Anterior cingulate cortex (tissue), 58 donors: ENCODE measurements around the gene DUOX2.
"Not testable (repeated sequence)": the region's sequence is repeated elsewhere in the genome, so short reads cannot be mapped to it uniquely, and the experiment has no call there.

Experiments used
- DNase-seq, 58 donors: peaks; one replicate each; lab custom pipeline; 2025; lab: John Stamatoyannopoulos, UW

Gene DUOX2

DNA sequence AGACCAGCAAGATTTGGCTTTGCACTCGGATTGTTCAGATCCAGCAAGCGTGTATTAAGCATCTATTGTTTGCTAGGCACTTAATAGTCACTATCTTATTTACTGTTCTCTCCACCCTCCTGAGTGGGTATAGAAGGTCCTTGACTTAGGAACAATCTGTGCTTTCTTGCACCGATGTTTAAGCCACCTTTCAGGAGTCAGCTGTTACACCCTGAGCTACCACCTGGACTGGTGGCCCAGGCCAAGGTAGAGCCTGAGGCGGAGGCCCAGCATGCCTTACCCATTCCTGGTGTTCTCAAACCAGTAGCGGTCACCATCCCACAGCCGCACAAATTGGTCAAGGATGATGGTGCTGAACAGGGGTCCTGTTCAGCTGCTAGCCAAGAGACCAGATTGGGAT is 25.8 kb upstream of the DUOX2 start:
- no peak for DNase-seq

DNA sequence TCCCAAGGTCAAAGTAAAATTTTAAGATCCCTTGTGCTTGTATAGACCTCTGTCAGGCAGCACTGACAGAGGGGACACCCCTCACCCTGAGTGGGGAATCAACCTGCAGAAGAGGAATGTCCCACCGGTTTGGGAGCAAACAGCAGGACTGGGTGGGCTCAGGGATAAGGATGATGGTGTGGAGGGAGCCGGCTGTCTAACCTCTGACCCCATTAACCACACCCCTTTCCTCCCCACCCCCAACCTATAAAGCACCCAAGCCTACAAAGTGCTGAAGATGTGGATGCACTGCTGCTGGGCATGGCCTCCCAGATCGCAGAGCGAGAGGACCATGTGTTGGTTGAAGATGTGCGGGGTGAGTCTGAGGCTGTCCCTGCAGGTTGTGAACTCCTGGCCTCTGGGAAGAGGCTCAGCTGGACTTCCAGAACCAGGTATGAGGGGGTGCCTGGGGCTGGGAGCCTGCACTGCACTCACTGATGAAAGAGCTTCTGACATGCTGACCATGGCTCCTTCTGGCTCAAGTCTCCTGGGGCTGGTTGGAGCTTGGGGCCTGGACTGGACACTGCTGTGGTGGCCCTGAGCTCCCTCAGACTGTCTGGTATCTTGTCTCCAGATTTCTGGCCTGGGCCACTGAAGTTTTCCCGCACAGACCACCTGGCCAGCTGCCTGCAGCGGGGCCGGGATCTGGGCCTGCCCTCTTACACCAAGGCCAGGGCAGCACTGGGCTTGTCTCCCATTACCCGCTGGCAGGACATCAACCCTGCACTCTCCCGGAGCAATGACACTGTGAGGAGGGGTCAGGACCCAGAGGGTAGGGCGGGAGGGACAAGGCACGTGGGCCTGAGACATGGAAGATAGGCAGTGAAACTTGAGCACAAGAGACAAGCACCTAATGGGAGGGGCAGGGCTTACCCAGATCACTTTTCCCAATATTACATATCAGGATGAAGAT is 25.1 kb upstream of the DUOX2 start:
- DNase-seq, result no peak

DNA sequence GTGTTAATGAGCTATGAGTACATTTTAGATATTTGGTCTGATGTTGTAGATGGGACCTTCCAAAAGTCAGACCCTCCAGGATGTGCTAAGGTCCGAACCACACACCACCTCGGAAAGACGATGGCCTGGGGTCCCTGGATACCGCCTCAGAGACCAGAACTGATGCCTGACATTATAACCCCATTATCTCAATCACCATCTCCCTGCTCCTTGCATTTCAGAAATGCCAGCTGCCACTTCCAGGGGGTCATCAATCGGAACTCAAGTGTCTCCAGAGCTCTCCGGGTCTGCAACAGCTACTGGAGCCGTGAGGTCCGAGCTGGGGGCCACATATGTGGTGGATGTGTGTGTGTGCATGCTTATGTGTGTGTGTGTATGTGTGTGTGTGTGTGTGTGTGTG is 23.7 kb upstream of the DUOX2 start:
- DNase-seq, result no peak

DNA sequence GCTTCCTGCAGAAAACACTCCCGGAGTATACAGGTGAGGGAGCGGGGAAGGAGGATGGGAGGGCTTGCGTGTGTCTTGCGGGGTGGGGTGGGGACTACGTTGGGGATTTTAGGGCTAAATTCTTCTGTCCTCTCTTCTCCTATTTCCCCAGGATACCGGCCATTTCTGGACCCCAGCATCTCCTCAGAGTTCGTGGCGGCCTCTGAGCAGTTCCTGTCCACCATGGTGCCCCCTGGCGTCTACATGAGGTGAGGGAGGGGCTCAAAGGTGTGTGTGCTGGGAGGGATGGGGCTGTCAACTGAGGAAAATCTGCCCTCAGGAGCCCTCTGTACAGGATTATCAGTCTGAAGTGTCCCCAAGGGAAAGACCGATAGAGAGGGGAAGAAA is 22.4 kb upstream of the DUOX2 start:
- no peak for DNase-seq

DNA sequence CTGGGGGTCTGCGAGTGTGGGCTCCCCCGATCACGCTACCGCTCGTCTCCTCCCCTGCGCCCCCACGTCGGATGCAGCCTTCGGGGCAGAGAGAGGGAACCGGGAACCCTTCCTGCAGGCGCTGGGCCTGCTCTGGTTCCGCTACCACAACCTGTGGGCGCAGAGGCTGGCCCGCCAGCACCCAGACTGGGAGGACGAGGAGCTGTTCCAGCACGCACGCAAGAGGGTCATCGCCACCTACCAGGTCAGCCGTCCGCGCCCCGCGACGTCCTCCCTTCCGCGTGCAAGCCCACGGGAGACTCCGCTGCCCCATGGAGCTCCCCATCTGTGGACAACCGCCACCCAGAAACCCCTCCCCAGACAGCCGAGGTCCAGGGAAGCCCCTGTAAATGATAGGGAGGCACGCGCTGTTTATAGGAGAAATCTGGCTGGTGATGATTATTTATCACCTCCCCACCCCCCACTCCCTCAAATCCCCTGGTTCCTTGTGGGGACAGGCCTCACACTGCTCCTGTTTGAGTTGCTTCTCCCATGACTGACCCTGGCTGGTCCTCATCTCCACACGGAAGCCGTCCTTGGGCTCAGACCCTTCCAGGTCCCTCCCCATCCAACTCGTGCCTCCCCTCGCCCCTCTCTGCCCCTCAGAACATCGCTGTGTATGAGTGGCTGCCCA is 21.9 kb upstream of the DUOX2 start:
- DNase-seq, result not testable (repeated sequence)

GRCh38 chr15:45134682-45135604 is 21.0 kb upstream of the DUOX2 start:
- DNase-seq, result peak in 1 of 58 donors; percentile 2

DNA sequence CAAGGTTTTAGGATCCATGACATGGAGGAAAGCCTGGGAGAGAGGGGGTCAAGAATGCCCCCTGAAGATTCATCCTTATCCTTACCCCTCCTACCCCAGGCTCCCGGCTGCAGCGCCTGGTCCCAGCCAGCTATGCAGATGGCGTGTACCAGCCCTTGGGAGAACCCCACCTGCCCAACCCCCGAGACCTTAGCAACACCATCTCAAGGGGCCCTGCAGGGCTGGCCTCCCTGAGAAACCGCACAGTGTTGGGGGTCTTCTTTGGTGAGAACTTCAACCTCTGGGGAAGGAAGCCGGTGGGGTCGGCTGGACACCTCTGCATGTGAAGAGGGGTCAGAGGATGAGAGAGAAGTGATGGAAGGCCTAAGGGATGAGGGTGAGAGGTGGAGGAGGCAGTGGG is 20.1 kb upstream of the DUOX2 start:
- no peak for DNase-seq

- DNase-seq, result no peak
These were observed 19.6 kb upstream of the DUOX2 start for GRCh38 chr15:45133561-45133920.

DNA sequence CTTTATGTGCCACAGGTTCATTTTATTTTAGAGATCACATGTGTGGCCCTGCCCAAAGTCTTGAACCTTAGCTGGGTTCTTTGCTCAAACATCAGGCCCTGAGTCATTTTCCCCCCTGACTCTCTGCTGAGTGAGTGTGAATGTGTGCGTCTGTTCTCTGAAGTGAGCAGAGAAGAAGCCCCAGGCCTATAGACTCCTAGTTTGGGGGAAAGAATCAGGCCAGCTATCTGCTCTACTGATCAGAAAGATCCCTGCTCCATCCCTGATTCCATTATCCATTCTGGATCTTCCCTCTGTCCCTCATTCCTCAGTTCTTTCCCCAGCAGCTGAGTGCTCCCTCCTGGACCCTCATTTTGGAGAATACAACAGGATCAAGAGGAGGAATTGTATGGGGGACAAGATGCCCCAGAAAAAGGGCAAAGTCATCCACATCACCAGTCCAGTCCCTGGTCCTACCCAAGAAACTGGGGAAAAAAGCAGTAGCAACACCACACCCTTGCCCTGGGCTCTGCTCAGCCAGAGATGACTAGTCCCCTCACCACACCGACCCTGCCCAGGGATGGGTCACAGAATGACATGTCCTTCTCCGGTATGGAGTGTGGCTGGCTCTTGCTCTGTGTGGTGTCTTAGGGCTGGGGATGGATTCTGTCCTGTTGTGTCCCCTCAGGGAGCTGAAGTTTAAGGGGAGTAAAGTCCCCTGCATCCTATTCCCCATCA is 19.0 kb upstream of the DUOX2 start:
- DNase-seq, result no peak

- no peak for DNase-seq
These were observed 17.5 kb upstream of the DUOX2 start for GRCh38 chr15:45131510-45131909.

DNA sequence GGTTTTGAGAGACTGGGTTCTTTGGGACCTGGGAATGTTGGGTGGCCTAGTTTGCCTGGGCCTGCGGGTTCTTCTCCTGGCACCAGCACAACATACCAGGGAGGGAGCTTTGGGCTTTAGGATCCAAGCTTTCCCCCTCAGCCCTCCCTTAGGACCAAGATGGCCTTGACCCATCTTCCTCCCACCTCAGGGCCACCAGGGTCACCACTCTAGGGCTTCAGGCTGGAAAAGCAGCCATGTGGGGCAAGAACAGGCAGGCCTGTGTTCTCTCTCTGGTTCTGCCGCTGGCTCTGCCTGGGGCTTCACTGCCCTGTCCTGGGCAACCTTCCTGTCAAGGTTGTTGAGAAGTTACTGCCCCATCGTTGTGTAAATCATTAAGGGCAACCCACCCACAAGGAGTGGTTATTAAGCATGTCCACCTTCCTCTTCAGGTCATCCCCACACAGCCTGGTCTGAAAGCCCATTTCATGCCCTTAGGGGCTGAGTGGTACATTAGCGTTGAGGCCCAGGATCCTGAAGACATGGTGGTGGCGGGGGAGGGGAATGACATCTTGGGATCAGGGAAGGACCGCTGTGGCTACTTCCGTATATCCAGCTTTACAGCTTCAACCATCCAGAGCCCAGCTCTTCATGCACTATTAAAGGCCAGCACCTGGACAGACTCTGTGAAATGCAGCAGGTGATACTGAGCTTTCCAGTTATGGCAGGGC is 16.5 kb upstream of the DUOX2 start:
- no peak for DNase-seq

DNA sequence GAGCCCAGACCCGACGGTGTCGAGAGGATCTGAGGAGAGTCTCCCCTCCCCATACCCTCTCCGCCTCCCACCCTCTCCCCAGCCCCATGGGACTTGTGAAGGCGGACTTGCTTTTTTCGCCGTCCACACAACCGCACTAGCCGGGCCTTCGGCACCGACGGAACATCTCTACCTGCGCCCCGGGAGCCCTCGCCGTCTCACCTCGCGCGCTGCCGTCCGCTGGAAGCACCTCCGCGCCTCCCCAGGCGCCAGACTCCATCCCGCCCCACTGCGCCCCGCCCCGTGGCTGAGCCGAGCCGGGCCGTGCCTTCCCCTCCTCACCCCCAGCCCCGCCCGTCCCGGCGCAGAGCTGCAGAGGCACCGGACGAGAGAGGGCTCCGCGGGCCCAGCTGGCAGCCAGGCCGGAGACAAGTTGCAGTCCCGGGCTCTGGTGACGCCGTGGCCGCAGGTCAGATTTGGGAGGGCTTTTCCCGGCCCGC is 15.7 kb upstream of the DUOX2 start, which contains the start of the genes DUOX1 and DUOXA1:
DUOX1 (plus strand) TSS at position 344 of the 479 bp plus-strand sequence. CDS start 1,973 bp downstream, outside the sequence.
DUOXA1 (minus strand) TSS at position 229 of the 479 bp plus-strand sequence. CDS start 6,865 bp downstream, outside the sequence.
- peak in 6 of 58 donors; percentile 10 to 23 (median 14) for DNase-seq

DNA sequence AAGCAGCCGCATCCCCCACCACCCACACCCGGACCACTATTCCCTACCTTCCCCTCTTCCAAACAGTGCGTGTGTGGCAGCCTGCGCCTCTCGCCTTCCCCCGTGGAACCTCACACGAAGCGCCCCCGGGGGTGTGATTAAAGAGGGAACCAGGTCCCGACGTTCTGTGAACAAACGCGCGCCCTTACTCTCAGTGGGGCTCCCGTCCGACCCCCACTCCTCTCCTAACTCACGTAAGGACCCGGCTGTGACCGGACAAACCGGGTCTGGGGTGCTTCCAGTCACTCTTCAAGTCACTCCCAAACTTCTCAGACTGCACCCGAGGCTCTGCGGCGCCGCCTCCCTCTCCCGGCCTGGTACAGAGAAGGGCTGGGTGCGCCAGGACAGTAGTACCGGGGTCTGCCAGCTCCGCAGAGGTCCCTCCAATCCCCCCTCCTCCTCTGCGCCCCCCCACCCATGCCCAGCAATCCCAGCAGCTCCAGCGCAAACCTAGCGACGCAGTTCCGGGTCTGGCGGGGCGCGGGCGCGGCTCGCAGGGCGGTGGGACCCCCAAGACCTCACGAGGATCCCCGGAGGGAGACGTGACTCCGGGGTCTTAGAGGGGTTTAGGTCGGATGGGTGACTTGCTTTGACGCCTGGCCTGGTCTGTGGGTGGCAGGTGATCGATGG is 15.1 kb upstream of the DUOX2 start:
- DNase-seq, result no peak

- no peak for DNase-seq
These were observed 12.7 kb upstream of the DUOX2 start for GRCh38 chr15:45126535-45127158.

- no peak for DNase-seq
These were observed 9.4 kb upstream of the DUOX2 start for GRCh38 chr15:45123397-45123796.

- DNase-seq, result no peak
These were observed 8.7 kb upstream of the DUOX2 start for GRCh38 chr15:45122719-45123118.

GRCh38 chr15:45121706-45122417 is 7.9 kb upstream of the DUOX2 start:
- DNase-seq, result no peak
